GM10266 (cell line): ENCODE results near the gene ATXN7.

Source experiments
- DNase-seq: peaks from one replicate; pipeline ENCODE4 v3.0.0; 2012; ENCODE audit errors: extremely low spot score
- CTCF ChIP-seq: IDR thresholded peaks from 2 replicates; pipeline ENCODE4 v1.5.1; 2012; ENCODE audit warnings: mild to moderate bottlenecking, low read depth; ENCODE audit not compliant: control insufficient read depth, insufficient read depth; ENCODE audit errors: missing control alignments

Gene ATXN7

GRCh38 chr3:63990204-63990603 lies 126.5 kb downstream of the ATXN7 start:
- no peak for TF ChIP-seq CTCF

GRCh38 chr3:63990733-63991132 lies 127.1 kb downstream of the ATXN7 start:
- no peak for DNase-seq
- no peak for TF ChIP-seq CTCF

More at GRCh38 chr3:63990204-63990603, 126.5 kb downstream of the ATXN7 start:
- DNase-seq = no peak

- TF ChIP-seq CTCF = no peak
- DNase-seq = no peak
Observed at GRCh38 chr3:63991666-63992065, 128.0 kb downstream of the ATXN7 start.

GRCh38 chr3:63992516-63993209 lies 129.0 kb downstream of the ATXN7 start:
- DNase-seq = no peak
- TF ChIP-seq CTCF = no peak

- peak; percentile 86 for TF ChIP-seq CTCF
- DNase-seq = peak; percentile 57
Observed at GRCh38 chr3:63993653-63994079, 130.0 kb downstream of the ATXN7 start.

- DNase-seq = no peak
- no peak for TF ChIP-seq CTCF
Observed at GRCh38 chr3:63995086-63995485, 131.4 kb downstream of the ATXN7 start.
